ENCODE measurements around the gene C1orf105. TPM values are rescaled to one million over a fixed set of nuclear protein-coding genes. Genes with fewer than 3 reads are reported as not detected.

The C1orf105 gene
- total and polyA plus RNA-seq, 2 of the 13 experiments (the other 11 are each of a cell fraction or from before 2014, with no cell fraction given) = 0.15 to 0.45 TPM

- TF ChIP-seq PBX2 (CRISPR knock-in tag; IDR thresholded peaks at IDR 0.05) (peak; percentile 50), ZNF784 (CRISPR knock-in tag; IDR thresholded peaks at IDR 0.05; ENCODE audit: borderline replicate concordance) (no peak), NFE2L2 (IDR thresholded peaks at IDR 0.05; ENCODE audit: low read length) (no peak), ZNF451 (CRISPR knock-in tag; IDR thresholded peaks at IDR 0.05) (no peak), XRCC5 (optimal IDR thresholded peaks at IDR 0.05; ENCODE audit: low read length) (peak; percentile 66), SKI (IDR thresholded peaks at IDR 0.05; ENCODE audit: partially characterized antibody) (peak; percentile 71), EED (CRISPR knock-in tag; IDR thresholded peaks at IDR 0.05) (no peak), PRDM4 (CRISPR knock-in tag; IDR thresholded peaks at IDR 0.05; ENCODE audit: borderline replicate concordance) (no peak), KLF15 (CRISPR knock-in tag; IDR thresholded peaks at IDR 0.05; ENCODE audit: borderline replicate concordance) (no peak), FOSL2 (CRISPR knock-in tag; IDR thresholded peaks at IDR 0.05) (peak; percentile 94), FOSL1 (CRISPR knock-in tag; IDR thresholded peaks at IDR 0.05; ENCODE audit: borderline replicate concordance) (peak; percentile 66; the same call in 1 of the 2 replicates), RFX5 (IDR thresholded peaks at IDR 0.05; ENCODE audit: low read depth, low read length) (no peak), SNAPC4 (CRISPR knock-in tag; IDR thresholded peaks at IDR 0.05) (no peak), ZNF143 (CRISPR knock-in tag; IDR thresholded peaks at IDR 0.05) (no peak), KDM4B (CRISPR knock-in tag; IDR thresholded peaks at IDR 0.05) (no peak), NONO (IDR thresholded peaks at IDR 0.05) (no peak), NONO (CRISPR knock-in tag; conservative IDR thresholded peaks at IDR 0.05) (no peak), DBP (CRISPR knock-in tag; IDR thresholded peaks at IDR 0.05; ENCODE audit: not compliant biosample characterization) (no peak), ZNF510 (CRISPR knock-in tag; IDR thresholded peaks at IDR 0.05; ENCODE audit: low read depth) (no peak)
Measured at GRCh38 chr1:172499636-172500141, 79.2 kb downstream of the C1orf105 start (continued).

All from HepG2 (cell line).